ENCODE measurements around the gene TAB2.

The TAB2 gene

GRCh38 chr6:149397384-149397783 is 79.9 kb downstream of the TAB2 start:
- no peak overlapping the region for H3K27ac ChIP-seq (ENCODE audit: extremely low read depth, low read depth, low read length)
- H3K4me1 ChIP-seq (ENCODE audit: control insufficient read depth, insufficient read depth, low read length): no peaks in the 10 kb centered on the region
- no peaks in the 10 kb centered on the region for H3K9me3 ChIP-seq (ENCODE audit: control insufficient read depth, insufficient read depth, low read depth, low read length)
- no peak for TF ChIP-seq ZNF701 (tag by site-specific recombination; IDR thresholded peaks at IDR 0.05)
- no peak for TF ChIP-seq ZNF239 (tag by site-specific recombination; IDR thresholded peaks at IDR 0.05)
- TF ChIP-seq ZNF354C (tag by site-specific recombination; IDR thresholded peaks at IDR 0.05; ENCODE audit: borderline replicate concordance, low read depth): no peak
- no peak for TF ChIP-seq ZNF248 (tag by site-specific recombination; IDR thresholded peaks at IDR 0.05)
- TF ChIP-seq SCRT2 (tag by site-specific recombination; IDR thresholded peaks at IDR 0.05): no peak
- TF ChIP-seq ZNF76 (tag by site-specific recombination; IDR thresholded peaks at IDR 0.05; ENCODE audit: borderline replicate concordance, low read depth): no peak
- no peak for TF ChIP-seq ZNF155 (tag by site-specific recombination; IDR thresholded peaks at IDR 0.05)
- TF ChIP-seq ZNF214 (tag by site-specific recombination; IDR thresholded peaks at IDR 0.05; ENCODE audit: borderline replicate concordance): no peak
- TF ChIP-seq ZFHX2 (tag by site-specific recombination; conservative IDR thresholded peaks at IDR 0.05): no peak
- no peak for TF ChIP-seq PATZ1 (tag by site-specific recombination; IDR thresholded peaks at IDR 0.05)
- no peak for TF ChIP-seq ZNF514 (tag by site-specific recombination; IDR thresholded peaks at IDR 0.05)
- TF ChIP-seq ZNF404 (tag by site-specific recombination; IDR thresholded peaks at IDR 0.05): no peak
- TF ChIP-seq ZNF341 (tag by site-specific recombination; IDR thresholded peaks at IDR 0.05; ENCODE audit: low read depth): no peak
- no peak for TF ChIP-seq ZBTB20 (tag by site-specific recombination; IDR thresholded peaks at IDR 0.05)
- no peak for TF ChIP-seq AEBP2 (tag by site-specific recombination; IDR thresholded peaks at IDR 0.05; ENCODE audit: borderline replicate concordance)
- H3K36me3 ChIP-seq (ENCODE audit: control insufficient read depth in 2 of 2, insufficient read depth in 1 of 2, low read length in 2 of 2): peaks cover 31 to 40% of the 10 kb centered on the region in 2 experiments
- H3K4me3 ChIP-seq (ENCODE audit: low read depth, low read length): no peak overlapping the region
- POLR2A ChIA-PET: no interaction called here
- CTCF ChIA-PET: interaction anchor here (1.4 to 1.6 kb wide), 2 partner anchors 22 to 35 kb away, joined by 3 to 5 read pairs; no protein-coding TSS in a partner anchor

GRCh38 chr6:149400050-149400449 is 82.5 kb downstream of the TAB2 start, which contains the start of gene SUMO4:
TSS of gene SUMO4 (plus strand) at chr6:149400262. CDS start at chr6:149400392, 130 bp downstream.
- Histone ChIP-seq H3K9me3 (ENCODE audit: control insufficient read depth, insufficient read depth, low read depth, low read length) (no peaks in the 10 kb centered on the region), H3K4me1 (ENCODE audit: control insufficient read depth, insufficient read depth, low read length) (no peaks in the 10 kb centered on the region), H3K27ac (ENCODE audit: extremely low read depth, low read depth, low read length) (no peak within 1 kb of the TSS), H3K36me3 (ENCODE audit: control insufficient read depth in 2 of 2, insufficient read depth in 1 of 2, low read length in 2 of 2) (peaks cover 34 to 51% of the 10 kb centered on the region in 2 experiments), H3K4me3 (ENCODE audit: low read depth, low read length) (no peak within 1 kb of the TSS)
- POLR2A ChIA-PET: no interaction called here
- CTCF ChIA-PET: no interaction called here
- TF ChIP-seq ZNF670 (tag by site-specific recombination; IDR thresholded peaks at IDR 0.05; ENCODE audit: low read depth): no peak
- no peak for TF ChIP-seq ZBTB48 (tag by site-specific recombination; IDR thresholded peaks at IDR 0.05)
- no peak for TF ChIP-seq ZNF433 (tag by site-specific recombination; IDR thresholded peaks at IDR 0.05; ENCODE audit: low read depth)
- TF ChIP-seq SP2 (tag by site-specific recombination; IDR thresholded peaks at IDR 0.05): no peak
- TF ChIP-seq ZNF16 (tag by site-specific recombination; IDR thresholded peaks at IDR 0.05; ENCODE audit: low read depth): no peak
- no peak for TF ChIP-seq ZSCAN18 (tag by site-specific recombination; IDR thresholded peaks at IDR 0.05)
- no peak for TF ChIP-seq ZNF133 (tag by site-specific recombination; IDR thresholded peaks at IDR 0.05)
- no peak for TF ChIP-seq ZNF37A (tag by site-specific recombination; IDR thresholded peaks at IDR 0.05)
- no peak for TF ChIP-seq ZNF148 (tag by site-specific recombination; IDR thresholded peaks at IDR 0.05; ENCODE audit: borderline replicate concordance)
- no peak for TF ChIP-seq KLF17 (tag by site-specific recombination; IDR thresholded peaks at IDR 0.05)
- TF ChIP-seq SCRT1 (tag by site-specific recombination; IDR thresholded peaks at IDR 0.05; ENCODE audit: borderline replicate concordance): no peak
- TF ChIP-seq ZNF660 (tag by site-specific recombination; IDR thresholded peaks at IDR 0.05): no peak
- TF ChIP-seq ZNF10 (tag by site-specific recombination; IDR thresholded peaks at IDR 0.05): no peak
- TF ChIP-seq ZNF184 (tag by site-specific recombination; IDR thresholded peaks at IDR 0.05): no peak
